ENCODE results near the gene WNK4.

GRCh38 chr17:42798011-42798382, 17.6 kb downstream of the WNK4 start:
- TF ChIP-seq CTCF (IDR thresholded peaks at IDR 0.05 in 8 of 11, conservative IDR thresholded peaks at IDR 0.05 in 3 of 11), result no peak
- no peak for TF ChIP-seq POLR2A (IDR thresholded peaks at IDR 0.05)
- no peak for TF ChIP-seq POLR2AphosphoS5 (IDR thresholded peaks at IDR 0.05)

Measured in spleen (tissue), 7 donors.